GM04504 (cell line): ENCODE measurements around the gene UCK2.
"Not testable (repeated sequence)": the region's sequence is repeated elsewhere in the genome, so short reads cannot be mapped to it uniquely, and the experiment has no call there.

Experiments used
- DNase-seq: peaks from one replicate; pipeline ENCODE4 v3.0.0-alpha.2; 2012; ENCODE audit warnings: low read depth

UCK2 gene

DNA sequence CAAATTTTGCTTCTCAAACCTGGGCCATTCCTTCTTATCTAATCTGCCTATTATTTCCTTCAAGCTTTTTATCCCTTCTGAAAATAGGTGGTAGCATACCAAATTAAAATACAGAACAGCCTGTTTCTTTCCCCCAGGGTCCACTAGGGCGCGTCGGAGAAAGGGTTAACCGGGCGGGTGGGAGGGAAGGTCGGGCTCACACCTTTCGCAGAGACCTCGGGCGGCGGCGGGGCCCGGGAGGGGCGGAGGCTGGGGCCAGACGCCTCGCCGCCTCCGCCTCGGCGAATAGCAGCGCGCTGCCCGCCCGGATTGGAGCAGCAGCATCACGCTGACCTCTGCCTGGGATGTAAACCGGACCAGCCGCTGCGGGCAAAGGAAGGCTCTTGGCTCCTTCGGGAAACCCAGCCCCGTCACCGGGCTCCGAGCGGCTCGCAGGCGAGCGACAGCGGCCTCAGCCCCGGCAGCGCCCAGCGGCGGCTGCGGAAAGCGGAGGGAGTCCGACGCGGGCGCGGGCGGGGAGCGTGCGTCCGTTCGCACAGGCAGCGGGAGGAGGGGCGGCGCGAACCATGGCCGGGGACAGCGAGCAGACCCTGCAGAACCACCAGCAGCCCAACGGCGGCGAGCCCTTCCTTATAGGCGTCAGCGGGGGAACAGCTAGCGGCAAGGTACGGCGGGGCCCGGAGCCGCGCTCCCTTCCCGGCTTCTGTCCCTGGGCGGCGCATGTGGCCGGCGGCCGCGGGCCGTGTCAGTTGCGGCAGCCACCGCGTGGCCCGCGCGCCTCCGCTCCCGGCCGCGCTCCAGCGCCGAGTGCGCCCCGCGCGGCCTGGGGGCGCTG, at the start of gene UCK2:
TSS of gene UCK2 (plus strand) at position 347 of the 835 bp plus-strand sequence. CDS start at position 567, 220 bp downstream.
- DNase-seq, result peak; percentile 54

DNA sequence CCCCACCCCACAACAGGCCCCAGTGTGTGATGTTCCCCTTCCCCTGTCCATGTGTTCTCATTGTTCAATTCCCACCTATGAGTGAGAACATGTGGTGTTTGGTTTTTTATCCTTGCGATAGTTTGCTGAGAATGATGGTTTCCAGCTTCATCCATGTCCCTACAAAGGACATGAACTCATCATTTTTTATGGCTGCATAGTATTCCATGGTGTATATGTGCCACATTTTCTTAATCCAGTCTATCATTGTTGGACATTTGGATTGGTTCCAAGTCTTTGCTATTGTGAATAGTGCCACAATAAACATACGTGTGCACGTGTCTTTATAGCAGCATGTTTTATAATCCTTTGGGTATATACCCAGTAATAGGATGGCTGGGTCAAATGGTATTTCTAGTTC, 49.2 kb upstream of the UCK2 start:
- not testable (repeated sequence) for DNase-seq

DNA sequence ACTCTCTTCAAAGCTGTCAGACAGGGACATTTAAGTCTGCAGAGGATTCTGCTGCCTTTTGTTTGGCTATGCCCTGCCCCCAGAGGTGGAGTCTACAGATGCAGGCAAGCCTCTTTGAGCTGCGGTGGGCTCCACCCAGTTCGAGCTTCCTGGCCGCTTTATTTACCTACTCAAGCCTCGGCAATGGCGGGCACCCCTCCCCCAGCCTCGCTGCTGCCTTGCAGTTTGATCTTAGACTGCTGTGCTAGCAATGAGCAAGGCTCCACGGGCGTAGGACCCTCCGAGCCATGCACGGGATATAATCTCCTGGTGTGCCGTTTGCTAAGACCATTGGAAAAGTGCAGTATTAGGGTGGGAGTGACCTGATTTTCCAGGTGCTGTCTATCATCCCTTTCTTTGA, 43.9 kb upstream of the UCK2 start:
- DNase-seq, result not testable (repeated sequence)

DNA sequence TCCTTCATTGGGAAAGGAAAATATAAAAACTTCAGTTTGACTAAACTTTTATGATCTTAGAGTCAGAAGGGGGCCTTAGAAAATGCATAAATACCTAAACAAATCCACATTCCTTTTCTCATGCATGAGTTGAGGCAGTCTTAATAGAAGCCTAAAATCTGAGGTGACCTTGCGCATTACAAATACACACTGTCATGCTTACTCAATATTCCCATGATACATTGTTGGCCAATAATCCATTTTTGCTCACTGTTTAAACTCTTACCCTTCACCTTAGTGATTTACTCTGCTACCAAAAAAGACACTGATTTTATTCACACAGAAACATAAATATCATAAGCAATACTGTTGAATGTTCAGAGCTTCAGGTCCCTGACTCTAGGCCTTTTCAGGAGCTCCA, 39.7 kb upstream of the UCK2 start:
- DNase-seq, result no peak

DNA sequence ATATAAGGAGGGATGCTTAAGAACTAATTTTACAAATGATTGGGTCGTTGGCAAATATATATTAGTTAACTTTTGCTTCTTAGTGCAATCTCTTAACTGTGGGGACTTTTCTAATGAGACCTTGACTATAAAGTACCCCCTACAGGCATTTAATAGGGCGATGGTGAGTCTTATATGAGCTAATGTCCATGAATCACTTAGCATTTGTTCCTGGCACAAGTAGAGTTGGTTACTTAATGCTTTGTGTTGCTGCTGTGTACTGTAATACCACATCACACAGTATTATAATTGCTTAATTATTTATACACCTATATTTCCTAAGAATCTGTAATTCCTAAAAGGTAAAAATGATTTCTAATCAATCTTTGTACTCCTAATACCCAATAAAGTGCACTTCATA, 33.5 kb upstream of the UCK2 start:
- DNase-seq, result no peak

DNA sequence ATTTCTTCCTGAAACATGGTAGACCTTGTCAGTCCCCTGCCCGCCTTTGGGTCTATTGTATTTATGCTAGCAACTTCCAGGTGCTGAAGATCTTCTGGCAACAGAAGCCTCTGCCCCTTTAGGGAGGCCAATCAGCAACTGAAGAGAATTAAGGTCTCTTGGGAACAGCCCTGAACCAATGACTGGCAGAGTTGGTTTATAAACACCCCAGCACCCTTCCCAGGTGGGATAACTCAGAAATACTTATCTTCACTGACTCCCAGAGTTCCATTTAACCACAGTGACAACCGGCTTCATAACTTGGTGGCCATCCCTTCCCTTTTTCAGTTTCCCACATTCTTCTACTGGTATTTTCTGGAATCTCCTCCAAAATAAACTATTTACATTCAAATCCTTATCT, 31.5 kb upstream of the UCK2 start:
- no peak for DNase-seq

DNA sequence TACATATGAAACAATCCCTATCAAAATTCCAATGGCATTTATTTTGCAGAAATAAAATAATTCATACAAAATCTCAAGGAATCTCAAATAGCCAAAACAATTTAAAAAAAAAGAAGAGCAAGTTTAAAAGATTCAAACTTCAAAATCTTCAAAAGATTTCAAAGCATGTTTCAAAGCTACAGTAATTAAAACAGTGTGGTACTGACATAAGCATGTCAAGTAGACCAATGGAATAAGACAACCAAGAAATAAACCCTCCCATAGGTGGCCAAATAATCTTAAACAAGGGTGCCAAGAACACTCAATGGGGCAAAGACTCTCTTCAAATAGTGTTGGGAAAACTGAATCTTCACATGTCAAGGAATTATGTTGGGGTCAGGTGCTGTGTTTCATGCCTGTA, 28.0 kb upstream of the UCK2 start:
- no peak for DNase-seq

DNA sequence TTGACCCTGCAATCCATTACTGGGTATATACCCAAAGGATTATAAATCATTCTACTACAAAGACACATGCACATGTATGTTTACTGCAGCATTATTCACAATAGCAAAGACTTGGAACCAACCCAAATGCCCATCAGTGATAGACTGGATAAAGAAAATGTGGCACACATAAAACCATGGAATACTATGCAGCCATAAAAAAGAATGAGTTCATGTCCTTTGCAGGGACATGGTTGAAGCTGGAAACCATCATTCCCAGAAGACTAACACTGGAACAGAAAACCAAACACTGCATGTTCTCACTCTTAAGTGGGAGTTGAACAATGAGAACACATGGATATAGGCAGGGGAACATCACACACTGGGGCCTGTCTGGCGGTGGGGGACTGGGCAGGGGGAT, 22.9 kb upstream of the UCK2 start:
- DNase-seq, result not testable (repeated sequence)

DNA sequence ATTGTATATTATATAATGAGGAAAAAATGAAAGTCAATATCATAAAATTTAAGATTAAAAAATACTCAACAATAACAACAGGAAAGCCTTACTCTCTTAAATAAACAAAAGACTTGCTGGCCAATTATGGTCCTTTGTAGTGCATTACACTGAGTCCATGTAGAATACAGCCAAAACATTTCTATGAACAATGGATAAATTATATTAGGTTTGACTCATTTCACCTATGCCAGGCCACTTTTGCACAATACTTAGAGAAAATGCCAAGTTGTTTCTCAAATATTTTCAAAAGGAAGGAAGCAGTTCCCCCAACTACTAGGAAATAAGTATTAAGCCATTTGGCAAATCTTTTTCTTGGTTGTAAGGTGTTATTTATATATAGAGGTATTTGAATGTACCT, 19.8 kb upstream of the UCK2 start:
- DNase-seq, result no peak

DNA sequence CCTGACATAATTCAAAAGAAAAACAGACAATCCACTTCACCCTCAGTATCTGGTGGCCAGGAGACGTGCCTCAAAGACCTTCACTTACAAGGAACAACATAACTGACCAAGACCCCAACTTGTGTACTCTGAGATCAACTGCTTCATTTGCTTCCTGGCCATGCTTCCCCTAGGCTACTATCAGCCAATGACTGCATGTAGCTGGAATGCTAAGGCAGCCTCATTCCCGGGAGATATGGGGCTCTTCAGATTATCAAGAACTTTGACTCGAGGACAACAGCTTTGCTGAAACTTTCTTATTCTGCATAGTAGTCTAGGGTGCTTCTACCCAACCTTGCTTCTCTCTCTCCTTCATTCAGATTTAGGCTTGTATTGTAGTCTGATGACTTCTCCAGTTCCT, 11.7 kb upstream of the UCK2 start:
- DNase-seq, result no peak

DNA sequence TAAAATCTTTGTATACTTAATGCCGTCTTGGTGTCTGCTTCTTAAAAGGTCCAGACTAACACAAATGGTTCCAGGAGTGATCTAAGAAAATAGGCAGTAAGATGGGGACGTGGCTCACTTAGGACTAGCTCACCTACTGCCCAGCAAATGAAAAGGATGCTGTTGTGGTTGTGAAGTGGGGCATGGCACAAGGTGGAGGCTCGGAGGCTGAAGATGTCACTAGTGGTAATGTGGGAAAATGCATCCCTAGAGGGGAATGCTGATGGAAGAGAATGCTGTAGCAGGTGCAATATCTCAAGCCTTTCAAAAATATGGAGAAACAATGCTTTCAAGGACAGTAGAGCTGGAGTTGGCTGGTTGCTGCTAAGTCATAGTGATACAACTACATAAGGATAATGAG, 11.3 kb upstream of the UCK2 start:
- DNase-seq, result no peak

DNA sequence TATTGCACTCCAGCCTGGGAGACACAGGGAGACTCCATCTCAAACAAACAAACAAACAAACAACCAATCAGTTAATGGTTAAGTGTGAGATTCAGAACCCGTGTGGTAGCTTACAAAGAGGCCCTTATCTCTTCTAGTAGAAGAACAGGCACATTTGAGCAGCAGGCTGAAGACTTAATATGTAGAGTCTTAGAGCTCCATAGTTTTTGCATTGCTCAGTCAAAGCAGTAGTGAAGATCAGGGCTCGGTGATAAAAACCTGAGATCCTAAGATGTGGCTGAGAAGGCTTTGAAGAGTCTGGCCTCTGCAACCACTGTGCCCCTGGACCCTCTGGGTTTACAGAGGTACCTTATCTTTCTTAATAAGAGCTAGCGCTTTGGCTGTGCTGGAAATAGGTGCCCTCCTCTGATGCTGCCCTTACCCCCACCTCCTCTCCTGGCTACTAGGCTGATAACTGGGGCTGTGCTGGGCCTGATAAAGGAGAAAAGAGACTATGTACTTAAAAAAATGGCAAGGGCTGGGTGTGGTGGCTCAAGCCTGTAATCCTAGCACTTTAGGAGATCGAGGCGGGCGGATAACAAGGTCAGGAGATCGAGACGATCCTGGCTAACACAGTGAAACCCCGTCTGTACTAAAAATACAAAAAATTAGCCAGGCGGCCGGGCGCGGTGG, 10.5 kb upstream of the UCK2 start:
- DNase-seq, result no peak

DNA sequence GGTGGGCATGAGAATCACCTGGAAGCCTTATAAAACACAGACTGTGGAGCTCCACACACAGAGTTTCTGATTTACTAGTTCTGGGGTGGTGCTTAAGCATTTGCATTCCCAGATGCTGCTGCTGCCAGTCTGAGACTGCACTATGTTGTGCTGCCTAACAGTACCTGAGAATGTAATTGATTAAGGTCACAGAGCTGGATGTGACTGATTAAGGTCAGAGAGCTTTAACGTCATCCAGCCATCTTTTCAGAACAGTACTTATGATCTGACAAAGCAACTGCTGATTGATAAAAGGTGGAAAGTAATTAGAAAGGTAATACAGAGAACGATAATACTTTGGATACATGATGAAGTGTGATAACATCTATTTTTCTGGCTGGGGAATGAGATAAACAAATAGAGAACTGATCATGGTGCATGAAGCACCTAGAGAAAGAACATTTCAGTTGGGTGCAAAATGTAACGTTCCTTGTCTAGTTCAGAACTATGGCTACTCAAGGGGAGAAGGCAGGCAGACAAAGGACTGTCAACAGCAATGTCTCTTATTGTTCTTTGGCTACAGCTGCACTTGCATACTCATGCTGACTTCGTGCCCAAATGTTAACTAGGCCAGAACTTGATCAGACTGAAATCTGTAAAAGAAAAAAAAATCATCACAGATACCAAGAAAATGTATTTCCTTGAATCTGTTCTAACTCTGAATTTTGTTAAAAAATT, 3.7 kb upstream of the UCK2 start:
- no peak for DNase-seq

DNA sequence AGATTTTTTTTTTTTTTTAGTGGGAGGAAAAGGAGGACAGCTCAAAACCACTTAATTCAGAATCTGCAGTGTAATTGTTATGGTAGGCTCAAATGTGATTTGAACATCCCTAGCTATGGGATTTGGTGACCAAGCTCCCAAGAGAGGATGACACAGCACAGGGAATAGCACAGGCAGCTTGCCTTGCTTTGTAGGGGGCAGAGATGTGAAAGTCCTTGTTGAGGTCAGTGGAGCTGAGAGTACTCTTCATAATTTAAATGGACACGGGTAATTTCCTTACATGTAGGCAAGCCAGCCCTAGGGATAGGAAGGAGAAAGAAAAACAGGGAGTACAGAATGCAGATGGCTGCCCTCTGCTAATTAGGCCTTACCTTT, 3.2 kb upstream of the UCK2 start:
- DNase-seq, result no peak

DNA sequence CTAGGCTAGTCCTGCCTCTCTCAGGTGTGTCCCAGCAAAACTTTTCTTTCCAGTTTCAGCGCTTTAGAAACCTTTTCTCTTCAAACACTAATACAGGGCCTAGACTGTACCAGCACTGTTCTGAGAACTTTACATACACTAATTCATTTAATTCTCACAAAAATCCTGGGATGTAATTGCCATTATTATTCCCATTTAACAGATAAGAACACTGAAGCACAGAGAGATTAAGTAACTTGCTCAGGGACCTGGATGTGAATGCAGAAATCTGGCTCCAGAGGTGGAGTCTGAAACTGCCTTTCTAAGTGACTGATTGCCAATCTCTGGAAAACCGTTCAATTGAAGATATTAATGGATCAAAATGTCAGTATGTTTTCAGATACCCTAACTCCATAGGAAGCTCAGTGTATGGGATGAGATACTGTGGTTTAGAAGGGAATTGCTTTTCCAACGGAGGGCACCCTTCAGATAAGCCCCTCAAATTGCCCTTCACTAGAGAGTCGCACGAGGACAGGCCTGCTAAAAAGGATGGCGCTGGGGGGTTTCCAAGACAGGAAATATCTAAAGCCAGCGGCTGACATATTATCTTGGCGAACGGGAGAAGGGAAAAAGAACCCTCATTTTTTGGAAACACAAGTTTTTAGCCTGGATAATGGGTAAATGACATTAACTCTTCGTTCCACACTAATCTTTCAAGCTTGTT, 698 bp upstream of the UCK2 start:
- DNase-seq, result no peak

DNA sequence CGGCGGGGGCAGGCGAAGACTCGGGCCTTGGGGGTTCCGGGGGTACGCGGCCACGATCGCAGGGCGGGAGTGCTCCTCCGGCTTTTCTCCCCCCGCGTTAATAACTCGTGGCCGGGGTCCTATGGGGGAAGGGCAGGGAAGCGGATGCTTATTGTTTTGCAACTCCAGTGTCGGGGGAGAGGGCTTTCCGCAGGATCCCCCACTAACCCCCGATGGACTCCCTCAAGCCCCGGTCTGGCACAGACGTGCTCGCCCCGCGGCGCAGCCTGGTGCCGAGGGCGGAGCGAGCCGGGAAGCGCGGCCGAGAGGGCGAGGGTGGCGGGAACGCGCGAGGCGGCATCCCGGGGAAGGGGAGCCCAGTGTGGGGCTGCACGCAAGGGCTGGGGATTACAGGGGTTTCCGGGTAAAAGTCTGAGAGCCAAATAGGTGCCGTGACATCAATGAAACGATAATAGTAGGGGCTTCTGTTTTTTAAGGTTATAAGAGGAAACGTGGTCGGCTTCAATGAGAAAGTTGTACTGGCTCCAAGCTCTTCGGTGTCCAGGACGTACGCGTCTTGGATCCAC, 772 bp downstream of the UCK2 start:
- no peak for DNase-seq

DNA sequence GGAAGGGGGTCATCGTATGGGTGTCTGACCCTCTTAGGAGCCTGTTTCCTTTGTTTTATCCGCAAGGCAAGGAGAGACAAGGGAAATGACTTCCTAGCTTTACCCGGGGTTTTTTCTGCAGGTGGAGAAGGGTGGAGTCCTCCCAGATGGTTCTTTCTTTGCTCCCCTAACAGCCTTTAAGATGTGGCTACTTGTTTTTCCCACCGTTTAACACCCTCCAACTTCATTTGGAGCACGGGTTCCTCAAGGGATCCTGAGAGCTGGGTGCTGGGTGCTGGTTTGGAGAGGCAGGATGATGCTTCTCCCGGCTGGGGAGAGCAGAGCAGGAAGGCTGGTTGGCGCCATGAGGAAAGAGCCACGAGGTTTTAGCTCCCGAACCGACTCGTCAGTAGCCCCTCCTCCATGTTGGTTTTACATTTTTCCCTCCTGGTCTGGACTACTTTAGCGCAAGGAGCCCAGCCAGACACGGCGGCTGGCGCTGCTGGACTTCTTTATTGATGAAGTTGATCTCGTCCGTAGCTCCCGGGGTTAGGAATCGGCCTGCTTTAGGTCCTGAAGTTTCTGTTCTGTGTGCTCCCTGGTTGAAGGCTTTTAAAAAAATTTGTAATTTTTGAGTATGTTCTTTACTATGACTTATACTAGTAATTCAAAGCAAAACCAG, 1.4 kb downstream of the UCK2 start:
- peak; percentile 57 for DNase-seq

DNA sequence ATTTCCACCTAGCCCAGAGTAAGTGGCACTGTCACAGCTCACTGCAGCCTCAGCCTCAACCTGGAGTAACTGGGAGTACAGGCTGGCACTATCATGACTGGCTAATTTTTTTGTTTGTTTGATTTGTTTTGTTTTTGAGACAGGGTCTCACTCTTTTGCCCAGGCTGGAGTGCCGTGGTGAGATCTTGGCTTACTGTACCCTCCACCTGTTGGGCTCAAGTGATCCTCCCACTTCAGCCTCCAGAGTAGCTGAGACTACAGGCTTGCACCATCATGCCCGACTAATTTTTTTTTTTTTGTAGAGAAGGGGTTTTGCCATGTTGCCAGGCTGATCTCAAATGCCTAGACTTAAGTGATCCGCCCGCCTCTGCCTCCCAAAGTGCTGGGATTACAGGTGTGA, 2.5 kb downstream of the UCK2 start:
- no peak for DNase-seq

DNA sequence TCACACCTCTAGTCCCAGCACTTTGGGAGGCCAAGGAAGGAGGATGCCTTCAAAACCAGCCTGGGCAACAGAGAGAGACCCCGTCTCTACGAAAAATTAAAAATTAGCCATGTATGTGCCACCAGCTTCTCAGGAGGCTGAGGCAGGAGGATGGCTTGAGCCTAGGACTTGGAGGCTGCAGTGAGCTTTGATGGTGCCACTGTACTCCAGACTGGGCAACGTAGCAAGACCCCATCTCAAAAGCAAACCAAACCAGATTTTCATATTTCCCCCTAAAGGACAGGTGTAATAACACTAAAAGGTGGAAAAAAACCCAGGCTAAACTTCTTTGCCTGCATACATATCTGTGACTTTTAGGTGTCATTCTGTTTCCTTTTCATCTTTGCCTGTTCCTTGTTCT, 3.7 kb downstream of the UCK2 start:
- no peak for DNase-seq

DNA sequence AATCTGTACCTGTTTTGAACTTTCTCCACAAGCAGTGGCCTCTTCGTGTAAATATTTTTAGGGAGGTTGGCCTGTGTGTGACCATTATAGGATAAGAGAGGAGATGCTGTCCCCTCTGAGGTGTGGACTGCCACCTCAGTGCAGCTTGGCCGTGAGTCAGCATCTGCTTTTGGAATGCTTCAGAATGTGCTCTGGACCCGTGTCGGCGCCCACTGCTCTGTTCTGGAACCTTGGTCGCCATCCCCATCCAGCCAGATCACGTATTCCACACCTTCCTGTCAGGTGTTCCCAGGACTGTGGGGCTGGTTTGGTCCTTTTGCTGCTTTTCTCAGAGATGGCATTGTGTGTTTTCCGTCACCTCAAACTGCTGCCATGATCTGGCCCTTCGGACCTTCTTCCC, 5.5 kb downstream of the UCK2 start:
- DNase-seq, result no peak

DNA sequence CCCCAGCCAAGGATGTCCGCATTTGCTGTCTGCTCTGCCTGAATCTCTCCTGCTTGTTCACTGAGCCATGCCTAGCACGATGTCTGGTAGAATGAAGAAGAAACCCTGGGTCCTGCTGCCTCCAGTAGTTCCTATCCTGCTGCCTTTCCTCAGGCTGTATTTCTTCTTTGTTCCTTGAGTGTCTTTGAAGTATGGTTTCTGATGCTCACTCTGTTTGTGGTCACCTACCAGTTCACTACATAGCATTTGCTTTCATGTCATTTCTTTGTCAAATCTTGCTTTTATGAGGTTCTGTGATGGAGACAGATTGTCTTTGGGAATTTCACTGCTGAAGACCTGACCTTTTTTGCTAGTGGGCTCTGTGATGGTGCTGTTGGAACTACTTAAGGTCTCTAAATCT, 5.9 kb downstream of the UCK2 start:
- DNase-seq, result no peak

DNA sequence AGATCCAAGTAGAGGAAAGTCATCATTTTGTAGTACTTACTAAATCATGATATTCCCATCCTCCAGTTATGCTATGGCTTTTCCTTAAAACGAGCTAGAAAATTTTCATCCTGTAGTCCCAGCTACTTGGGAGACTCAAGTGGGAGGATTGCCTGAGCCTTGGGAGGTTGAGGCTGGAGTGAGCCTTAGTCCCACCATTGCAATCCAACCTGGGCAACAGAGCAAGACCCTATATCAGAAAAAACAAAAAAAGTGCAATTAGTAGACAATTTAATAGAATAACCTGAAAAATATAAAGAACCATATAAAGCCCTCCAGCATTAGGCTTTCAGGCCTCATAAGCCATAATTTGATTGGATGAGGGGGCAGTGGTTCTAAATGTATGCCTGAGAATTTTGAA, 6.8 kb downstream of the UCK2 start:
- no peak for DNase-seq
